ENCODE measurements around the gene CACNA1C.

CACNA1C gene

GRCh38 chr12:2640281-2640680, 587.5 kb downstream of the CACNA1C start:
- DNase-seq = no peak

- no peak for DNase-seq
Measured at GRCh38 chr12:2640709-2641108, 587.9 kb downstream of the CACNA1C start.

- DNase-seq = no peak
Measured at GRCh38 chr12:2641207-2641606, 588.4 kb downstream of the CACNA1C start.

- no peak for DNase-seq
Measured at GRCh38 chr12:2641761-2642160, 589.0 kb downstream of the CACNA1C start.

GRCh38 chr12:2642176-2642892, 589.5 kb downstream of the CACNA1C start:
- no peak for DNase-seq

GRCh38 chr12:2642896-2643425, 590.2 kb downstream of the CACNA1C start:
- DNase-seq = no peak

- DNase-seq = no peak
Measured at GRCh38 chr12:2643576-2644135, 590.9 kb downstream of the CACNA1C start.

- no peak for DNase-seq
Measured at GRCh38 chr12:2644683-2645405, 592.1 kb downstream of the CACNA1C start.

GRCh38 chr12:2645460-2645859, 592.7 kb downstream of the CACNA1C start:
- no peak for DNase-seq

GRCh38 chr12:2646341-2646740, 593.6 kb downstream of the CACNA1C start:
- DNase-seq = no peak

- no peak for DNase-seq
Measured at GRCh38 chr12:2647186-2647585, 594.4 kb downstream of the CACNA1C start.

GRCh38 chr12:2648406-2648805, 595.6 kb downstream of the CACNA1C start:
- DNase-seq = no peak

- DNase-seq = no peak
Measured at GRCh38 chr12:2649201-2650030, 596.6 kb downstream of the CACNA1C start.

- DNase-seq = no peak
Measured at GRCh38 chr12:2650261-2651067, 597.7 kb downstream of the CACNA1C start.

- no peak for DNase-seq
Measured at GRCh38 chr12:2651068-2651965, 598.5 kb downstream of the CACNA1C start.

GRCh38 chr12:2652011-2652400, 599.2 kb downstream of the CACNA1C start:
- no peak for DNase-seq

GRCh38 chr12:2652401-2653081, 599.8 kb downstream of the CACNA1C start:
- DNase-seq = no peak

- no peak for DNase-seq
Measured at GRCh38 chr12:2653461-2653965, 600.7 kb downstream of the CACNA1C start.

- DNase-seq = no peak
Measured at GRCh38 chr12:2654311-2654710, 601.5 kb downstream of the CACNA1C start.

- no peak for DNase-seq
Measured at GRCh38 chr12:2654741-2655140, 602.0 kb downstream of the CACNA1C start.
